ENCODE results near the gene UBXN6.

DNA sequence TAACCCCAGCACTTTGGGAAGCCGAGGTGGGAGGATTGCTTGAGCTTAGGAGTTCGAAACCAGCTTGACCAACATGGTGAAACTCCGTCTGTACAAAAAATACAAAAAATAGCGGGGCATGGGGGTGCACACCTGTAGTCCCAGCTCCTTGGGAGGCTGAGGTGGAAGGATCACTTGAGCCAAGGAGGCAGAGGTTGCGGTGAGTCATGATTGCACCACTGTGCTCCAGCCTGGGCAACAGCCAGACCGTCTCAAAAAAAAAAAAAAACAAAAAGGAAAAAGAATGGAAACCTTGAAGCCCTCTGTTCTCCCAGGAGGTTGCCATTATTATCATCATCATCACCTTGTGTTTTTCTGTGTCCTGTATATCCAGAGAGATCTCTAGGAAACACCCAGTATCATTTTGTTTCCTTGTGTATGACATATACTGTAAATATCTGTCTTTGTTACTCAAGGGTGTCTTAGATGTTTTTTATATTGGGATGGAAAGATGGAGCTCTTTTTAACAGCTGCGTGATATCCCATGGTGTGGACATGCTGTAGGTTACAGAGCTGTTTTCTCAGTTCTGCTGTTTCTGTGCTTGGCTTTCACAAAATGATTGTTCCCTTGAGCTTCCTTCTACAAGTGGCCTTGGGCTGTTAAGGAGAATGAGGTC lies 43.3 kb downstream of the UBXN6 start:
- TF ChIP-seq POLR2AphosphoS5 (IDR thresholded peaks at IDR 0.05; ENCODE audit: low read depth, low read length) = no peak
- TF ChIP-seq, protein P1, sequence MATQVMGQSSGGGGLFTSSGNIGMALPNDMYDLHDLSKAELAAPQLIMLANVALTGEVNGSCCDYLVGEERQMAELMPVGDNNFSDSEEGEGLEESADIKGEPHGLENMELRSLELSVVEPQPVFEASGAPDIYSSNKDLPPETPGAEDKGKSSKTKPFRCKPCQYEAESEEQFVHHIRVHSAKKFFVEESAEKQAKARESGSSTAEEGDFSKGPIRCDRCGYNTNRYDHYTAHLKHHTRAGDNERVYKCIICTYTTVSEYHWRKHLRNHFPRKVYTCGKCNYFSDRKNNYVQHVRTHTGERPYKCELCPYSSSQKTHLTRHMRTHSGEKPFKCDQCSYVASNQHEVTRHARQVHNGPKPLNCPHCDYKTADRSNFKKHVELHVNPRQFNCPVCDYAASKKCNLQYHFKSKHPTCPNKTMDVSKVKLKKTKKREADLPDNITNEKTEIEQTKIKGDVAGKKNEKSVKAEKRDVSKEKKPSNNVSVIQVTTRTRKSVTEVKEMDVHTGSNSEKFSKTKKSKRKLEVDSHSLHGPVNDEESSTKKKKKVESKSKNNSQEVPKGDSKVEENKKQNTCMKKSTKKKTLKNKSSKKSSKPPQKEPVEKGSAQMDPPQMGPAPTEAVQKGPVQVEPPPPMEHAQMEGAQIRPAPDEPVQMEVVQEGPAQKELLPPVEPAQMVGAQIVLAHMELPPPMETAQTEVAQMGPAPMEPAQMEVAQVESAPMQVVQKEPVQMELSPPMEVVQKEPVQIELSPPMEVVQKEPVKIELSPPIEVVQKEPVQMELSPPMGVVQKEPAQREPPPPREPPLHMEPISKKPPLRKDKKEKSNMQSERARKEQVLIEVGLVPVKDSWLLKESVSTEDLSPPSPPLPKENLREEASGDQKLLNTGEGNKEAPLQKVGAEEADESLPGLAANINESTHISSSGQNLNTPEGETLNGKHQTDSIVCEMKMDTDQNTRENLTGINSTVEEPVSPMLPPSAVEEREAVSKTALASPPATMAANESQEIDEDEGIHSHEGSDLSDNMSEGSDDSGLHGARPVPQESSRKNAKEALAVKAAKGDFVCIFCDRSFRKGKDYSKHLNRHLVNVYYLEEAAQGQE (IDR thresholded peaks at IDR 0.05; ENCODE audit: insufficient read depth in 1 of 2, low read depth in 2 of 2, low read length in 2 of 2) = no peak
- no peak for TF ChIP-seq TAF1 (IDR thresholded peaks at IDR 0.05; ENCODE audit: borderline replicate concordance, insufficient read depth, low read length)
- TF ChIP-seq SIN3A (IDR thresholded peaks at IDR 0.05; ENCODE audit: borderline replicate concordance, insufficient read depth, low read length) = no peak
- TF ChIP-seq FOXP2 (optimal IDR thresholded peaks at IDR 0.05; ENCODE audit: borderline replicate concordance, extremely low read depth, extremely low read length, insufficient read depth) = no peak
